HG03139 (cell line): ENCODE measurements around the gene E2F4.
A peak's percentile ranks its signal among the peaks of the same experiment; 100 is the strongest.

ENCODE experiments used
- ATAC-seq: cut with Tn5 transposase; IDR thresholded peaks from one replicate; pipeline ENCODE4 v1.9.1; 2021; ENCODE audit not compliant: unreplicated experiment

E2F4 gene

GRCh38 chr16:67247192-67248072, 55.5 kb downstream of the E2F4 start, which contains the start of gene FHOD1:
Gene FHOD1, minus strand, starts transcription at chr16:67247481. Its CDS starts 71 bp downstream, at chr16:67247410.
- ATAC-seq, result peak; percentile 40

GRCh38 chr16:67248073-67248400, 56.1 kb downstream of the E2F4 start:
- ATAC-seq, result no peak
